ENCODE measurements around the gene CLIC3.

- no peak for TF ChIP-seq CTCF (IDR thresholded peaks at IDR 0.05; ENCODE audit: insufficient read depth, low read length, poor library complexity, severe bottlenecking)
- no peak for TF ChIP-seq EZH2phosphoT487 (conservative IDR thresholded peaks at IDR 0.05; ENCODE audit: low read length)
Observed at GRCh38 chr9:136960938-136961275, 35.5 kb downstream of the CLIC3 start.

Measured in SU-DHL-6 (cell line).